A673 (cell line): ENCODE measurements around the gene ABHD16A. TPM values are rescaled to one million over a fixed set of nuclear protein-coding genes. Genes with fewer than 3 reads are reported as not detected.
"Not testable (repeated sequence)": the region's sequence is repeated elsewhere in the genome, so short reads cannot be mapped to it uniquely, and the experiment has no call there.

Experiments used
- BruUV-seq: library from RNA; stranded (reverse); fragments of 400-500 nt; replicated peaks from 2 replicates; lab custom pipeline; 2021; lab: Mats Ljungman, UMichigan
- CTCF ChIA-PET: fragments of 300-600 bp; sonication (Branson Sonifier 250); formaldehyde crosslinking; loops from one replicate; lab custom pipeline; 2022; ENCODE audit warnings: antibody characterized with exemption; lab: Charles Lee
- POLR2A ChIA-PET: fragments of 300-600 bp; sonication (Branson Sonifier 250); formaldehyde crosslinking; loops from one replicate; lab custom pipeline; 2022; ENCODE audit warnings: antibody characterized with exemption; ENCODE audit not compliant: low non-redundant PET; lab: Charles Lee
- DNase-seq: peaks from one replicate; pipeline ENCODE4 v3.0.0-alpha.2; 2015; ENCODE audit warnings: low spot score
- H3K27ac ChIP-seq: fragments of 200-600 bp; sonication (generic); 2 replicates; pipeline ENCODE4 v1.5.1; 2016; ENCODE audit warnings: mixed run types, low read depth, mild to moderate bottlenecking, mixed read lengths, antibody characterized with exemption, low read length; ENCODE audit not compliant: poor library complexity, severe bottlenecking
- H3K27me3 ChIP-seq: fragments of 200-600 bp; sonication (generic); replicated peaks from 2 replicates; pipeline ENCODE4 v1.6.1; 2017; ENCODE audit warnings: mixed run types, low read depth, mild to moderate bottlenecking, mixed read lengths, antibody characterized with exemption, low read length; ENCODE audit not compliant: insufficient read depth, poor library complexity
- H3K36me3 ChIP-seq: fragments of 200-600 bp; sonication (generic); 2 replicates; pipeline ENCODE4 v1.6.1; 2016; ENCODE audit warnings: mixed run types, mild to moderate bottlenecking, mixed read lengths, antibody characterized with exemption, low read length; ENCODE audit not compliant: insufficient read depth, poor library complexity, severe bottlenecking
- H3K4me1 ChIP-seq: fragments of 200-600 bp; sonication (generic); 2 replicates; pipeline ENCODE4 v1.6.1; 2017; ENCODE audit warnings: mixed run types, mild to moderate bottlenecking, mixed read lengths, antibody characterized with exemption, low read length; ENCODE audit not compliant: insufficient read depth, poor library complexity, severe bottlenecking
- H3K4me3 ChIP-seq: fragments of 200-600 bp; sonication (generic); 2 replicates; pipeline ENCODE4 v1.5.1; 2016; ENCODE audit warnings: low read depth, mixed run types, mild to moderate bottlenecking, mixed read lengths, low read length; ENCODE audit not compliant: poor library complexity, severe bottlenecking
- H3K9me3 ChIP-seq: fragments of 200-600 bp; sonication (generic); 2 replicates; pipeline ENCODE4 v1.6.1; 2016; ENCODE audit warnings: mixed run types, low read depth, mild to moderate bottlenecking, mixed read lengths, antibody characterized with exemption, low read length; ENCODE audit not compliant: poor library complexity, severe bottlenecking
- EZH2 ChIP-seq: fragments of 200-600 bp; sonication (generic); IDR thresholded peaks from 2 replicates; pipeline ENCODE4 v1.6.1; 2017; ENCODE audit warnings: borderline replicate concordance, low read depth, mild to moderate bottlenecking, mixed read lengths, antibody characterized with exemption, low read length; ENCODE audit not compliant: poor library complexity, severe bottlenecking
- intact Hi-C: fragments of 100-400 bp; cut with micrococcal nuclease; formaldehyde crosslinking; loops from one replicate; pipeline ENCODE4 v1.10.0; 2022; ENCODE audit not compliant: unreplicated experiment
- total RNA-seq: library from RNA; stranded (reverse); gene quantifications from 2 replicates; pipeline ENCODE4 v1.2.3, GENCODE V29; 2021
- TF ChIP-seq, protein P1 (sequence below): fragments of 300-800, 200-600 bp; sonication (generic); conservative IDR thresholded peaks from 2 replicates; pipeline ENCODE4 v1.5.1; 2017; ENCODE audit warnings: low read depth, mild to moderate bottlenecking, antibody characterized with exemption, low read length, moderate library complexity, mixed read lengths

The ABHD16A gene
- total RNA-seq, 1 experiment from 2014 or later, result 45.6 TPM

DNA sequence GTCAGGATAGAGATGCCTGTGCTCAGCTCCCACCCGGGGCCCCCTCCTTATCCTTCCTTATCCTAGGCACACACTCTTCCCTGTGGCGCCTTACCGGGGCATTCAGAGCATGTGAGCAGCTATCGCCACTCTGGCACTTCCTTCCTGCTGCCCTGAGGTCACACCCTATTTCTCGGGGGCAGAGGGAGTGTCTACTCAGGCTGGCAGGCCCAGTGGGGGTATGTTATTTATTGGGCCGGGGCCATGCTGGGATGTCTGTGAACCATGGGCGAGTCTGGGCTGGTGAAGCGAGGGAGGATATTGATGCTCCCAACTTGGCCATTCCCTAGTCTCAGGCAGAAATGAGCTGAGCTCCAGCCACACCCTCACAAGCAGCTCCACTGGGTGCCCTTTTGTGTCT is 8.1 kb upstream of the ABHD16A start:
- CTCF ChIA-PET, result interaction anchor here (0.6 kb wide), 1 partner anchor 116 kb away, joined by 4 read pairs; the partner anchor contains the start of gene HSPA1B
- POLR2A ChIA-PET, result interaction anchor here (0.6 kb wide), 1 partner anchor 11 kb away, joined by 3 read pairs; no protein-coding TSS in a partner anchor

DNA sequence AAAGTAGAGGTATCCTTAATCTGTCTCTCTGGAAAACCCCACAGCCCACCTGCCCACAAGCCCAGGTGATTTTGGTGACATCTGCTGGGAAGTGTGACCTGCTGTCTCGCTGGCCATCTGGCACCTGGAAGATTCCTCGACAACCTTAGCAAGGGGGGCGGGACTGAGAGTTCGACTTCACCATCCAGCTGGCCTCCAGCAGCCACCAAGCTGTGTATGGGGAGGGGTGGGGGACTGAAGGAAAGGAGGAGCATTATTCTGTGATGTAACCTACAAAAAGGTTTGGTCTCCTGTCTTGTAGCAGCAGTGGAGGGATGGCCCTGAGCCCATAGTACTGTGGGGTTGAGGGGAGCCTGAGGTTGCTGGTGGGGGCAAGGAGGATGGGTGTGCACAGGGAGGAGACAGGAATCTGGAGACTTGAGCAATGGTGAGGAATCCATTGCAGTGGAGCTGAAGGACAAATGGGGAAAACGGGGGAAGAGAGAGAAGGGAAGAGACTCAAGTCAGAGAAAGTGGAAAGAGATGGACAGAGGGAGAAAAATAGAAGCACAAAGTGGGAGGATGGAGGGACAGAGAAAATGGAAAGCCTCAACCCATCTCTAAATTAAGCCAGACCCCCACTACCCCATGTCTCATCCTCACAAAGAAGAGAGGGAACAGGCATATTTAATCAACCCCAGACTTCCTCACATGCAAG is 7.5 kb upstream of the ABHD16A start:
- H3K27ac ChIP-seq, result no peak overlapping the region
- no peaks in the 10 kb centered on the region for H3K36me3 ChIP-seq
- no peak for DNase-seq
- no TSS peak for BruUV-seq
- H3K4me1 ChIP-seq, result no peaks in the 10 kb centered on the region
- no peak for TF ChIP-seq EZH2
- TF ChIP-seq, protein P1, sequence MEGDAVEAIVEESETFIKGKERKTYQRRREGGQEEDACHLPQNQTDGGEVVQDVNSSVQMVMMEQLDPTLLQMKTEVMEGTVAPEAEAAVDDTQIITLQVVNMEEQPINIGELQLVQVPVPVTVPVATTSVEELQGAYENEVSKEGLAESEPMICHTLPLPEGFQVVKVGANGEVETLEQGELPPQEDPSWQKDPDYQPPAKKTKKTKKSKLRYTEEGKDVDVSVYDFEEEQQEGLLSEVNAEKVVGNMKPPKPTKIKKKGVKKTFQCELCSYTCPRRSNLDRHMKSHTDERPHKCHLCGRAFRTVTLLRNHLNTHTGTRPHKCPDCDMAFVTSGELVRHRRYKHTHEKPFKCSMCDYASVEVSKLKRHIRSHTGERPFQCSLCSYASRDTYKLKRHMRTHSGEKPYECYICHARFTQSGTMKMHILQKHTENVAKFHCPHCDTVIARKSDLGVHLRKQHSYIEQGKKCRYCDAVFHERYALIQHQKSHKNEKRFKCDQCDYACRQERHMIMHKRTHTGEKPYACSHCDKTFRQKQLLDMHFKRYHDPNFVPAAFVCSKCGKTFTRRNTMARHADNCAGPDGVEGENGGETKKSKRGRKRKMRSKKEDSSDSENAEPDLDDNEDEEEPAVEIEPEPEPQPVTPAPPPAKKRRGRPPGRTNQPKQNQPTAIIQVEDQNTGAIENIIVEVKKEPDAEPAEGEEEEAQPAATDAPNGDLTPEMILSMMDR, result no peak
- intact Hi-C loops, result no loop called here
- no peak overlapping the region for H3K4me3 ChIP-seq
- POLR2A ChIA-PET, result no interaction called here
- CTCF ChIA-PET, result no interaction called here
- no peaks in the 10 kb centered on the region for H3K9me3 ChIP-seq
- no peaks in the 10 kb centered on the region for H3K27me3 ChIP-seq

More for the DNA sequence above, 8.1 kb upstream of the ABHD16A start:
- no peak overlapping the region for H3K4me3 ChIP-seq
- BruUV-seq, result no TSS peak
- no peak for DNase-seq
- no peak overlapping the region for H3K27ac ChIP-seq
- no peaks in the 10 kb centered on the region for H3K4me1 ChIP-seq
- H3K9me3 ChIP-seq, result no peaks in the 10 kb centered on the region
- no peaks in the 10 kb centered on the region for H3K27me3 ChIP-seq
- intact Hi-C loops, result no loop called here
- TF ChIP-seq, protein P1, result no peak
- no peak for TF ChIP-seq EZH2
- no peaks in the 10 kb centered on the region for H3K36me3 ChIP-seq

DNA sequence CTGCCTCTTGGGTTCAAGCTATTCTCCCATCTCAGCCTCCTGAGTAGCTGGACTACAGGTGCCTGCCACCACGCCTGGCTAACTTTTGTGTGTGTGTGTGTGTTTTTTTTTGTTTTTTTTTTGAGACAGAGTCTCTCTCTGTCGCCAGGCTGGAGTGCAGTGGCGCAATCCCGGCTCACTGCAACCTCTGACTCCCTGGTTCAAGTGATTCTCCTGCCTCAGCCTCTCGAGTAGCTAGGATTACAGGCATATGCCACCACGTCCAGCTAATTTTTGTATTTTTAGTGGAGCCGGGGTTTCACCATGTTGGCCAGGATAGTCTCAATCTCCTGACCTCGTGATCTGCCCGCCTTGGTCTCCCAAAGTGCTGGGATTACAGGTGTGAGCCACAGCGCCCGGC is 6.0 kb upstream of the ABHD16A start:
- H3K27ac ChIP-seq, CTCF ChIA-PET, POLR2A ChIA-PET, H3K27me3 ChIP-seq, H3K9me3 ChIP-seq, BruUV-seq, H3K36me3 ChIP-seq, DNase-seq, H3K4me3 ChIP-seq, H3K4me1 ChIP-seq, intact Hi-C loops: not testable (repeated sequence)

DNA sequence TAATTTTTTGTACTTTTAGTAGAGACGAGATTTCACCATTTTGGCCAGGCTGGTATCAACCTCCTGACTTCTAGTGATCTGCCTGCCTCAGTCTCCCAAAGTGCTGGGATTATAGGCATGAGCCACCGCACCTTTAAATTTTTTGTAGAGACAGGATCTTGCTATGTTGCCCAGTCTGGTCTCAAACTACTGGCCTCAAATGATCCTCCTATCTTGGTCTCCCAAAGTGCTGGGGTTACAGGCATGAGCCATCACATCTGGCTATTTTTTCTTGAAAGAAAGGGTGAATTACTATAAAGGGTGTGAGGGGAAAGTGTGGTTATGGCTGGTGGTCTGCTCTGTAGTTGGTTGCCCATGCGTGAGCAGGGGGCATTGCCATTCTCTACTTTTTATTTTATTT is 5.1 kb upstream of the ABHD16A start:
- TF ChIP-seq, protein P1, result no peak
- BruUV-seq, result no TSS peak
- no peak overlapping the region for H3K27ac ChIP-seq
- intact Hi-C loops, result no loop called here
- no peak for DNase-seq
- no peaks in the 10 kb centered on the region for H3K9me3 ChIP-seq
- no peaks in the 10 kb centered on the region for H3K27me3 ChIP-seq
- H3K4me1 ChIP-seq, result no peaks in the 10 kb centered on the region
- CTCF ChIA-PET, result no interaction called here
- no peak overlapping the region for H3K4me3 ChIP-seq
- H3K36me3 ChIP-seq, result no peaks in the 10 kb centered on the region
- POLR2A ChIA-PET, result no interaction called here
